Lower leg skin (tissue), 4 donors: Measurements from ENCODE around the gene SEPTIN11. TPM values are rescaled to one million over a fixed set of nuclear protein-coding genes. Genes with fewer than 3 reads are reported as not detected.
"Not testable (repeated sequence)": the region's sequence is repeated elsewhere in the genome, so short reads cannot be mapped to it uniquely, and the experiment has no call there.

Source experiments
- DNase-seq, 2 donors: peaks; one replicate each; pipeline ENCODE4 v3.0.0-alpha.2; 2019; ENCODE audit warnings: low spot score in 2 of 2
- H3K4me3 ChIP-seq: fragments of 200-600 bp; sonication (generic); 2 replicates; pipeline ENCODE4 v1.5.1; 2017; ENCODE audit warnings: mild to moderate bottlenecking, low read depth; ENCODE audit not compliant: poor library complexity, severe bottlenecking
- POLR2A ChIP-seq, 2 donors: fragments of 450-650 bp; IDR thresholded peaks; one replicate each; pipeline ENCODE4 v1.6.1; 2016 to 2017; ENCODE audit warnings: antibody characterized with exemption in 2 of 2, mild to moderate bottlenecking in 1 of 2, moderate library complexity in 1 of 2
- WGBS, 2 donors: methylation state at CpG; one replicate each; pipeline ENCODE4 v1.1.5; 2018; 5-methylcytosine and 5-hydroxymethylcytosine counted together
- intact Hi-C: fragments of 100-400 bp; cut with DNase I; formaldehyde crosslinking; loops from one replicate; pipeline ENCODE4 v1.15.0; 2023; ENCODE audit warnings: low total_unique reads
- total RNA-seq, 4 donors: library from RNA; depleted of rRNA; stranded (reverse); fragments of >200 nt; gene quantifications; one replicate each; pipeline ENCODE4 v1.1.0, GENCODE V29; 2016
- TF ChIP-seq, protein P1 (sequence below), 3 donors: fragments of 450-650 bp; IDR thresholded peaks; one replicate each; pipeline ENCODE4 v1.5.1; 2016; ENCODE audit warnings: antibody characterized with exemption in 3 of 3, mild to moderate bottlenecking in 3 of 3, moderate library complexity in 2 of 3

The SEPTIN11 gene
- total RNA-seq, 4 donors from 2014 or later, result 38.2 to 104 (median 44.9) TPM

DNA sequence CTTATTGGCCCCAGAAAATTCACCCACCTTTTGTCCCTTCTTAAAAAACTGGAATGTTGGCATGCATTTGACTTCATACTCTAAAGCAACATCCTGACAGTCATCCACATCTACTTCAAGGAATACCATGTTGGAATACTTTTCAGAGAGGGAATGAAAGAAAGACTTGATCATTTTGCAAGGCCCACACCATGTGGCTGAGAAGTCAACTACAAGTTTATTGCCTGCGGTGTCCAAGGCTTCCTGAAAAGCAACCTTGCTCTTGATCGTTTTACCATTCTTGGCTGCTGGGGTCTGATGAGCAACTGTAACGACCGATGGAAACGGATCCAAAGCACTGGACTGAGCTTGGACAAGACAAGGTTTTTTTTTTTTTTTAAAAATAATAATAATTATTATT, 9.3 kb downstream of the SEPTIN11 start:
- intact Hi-C loops, result no loop called here
- no peak for DNase-seq
- 94 to 95% methylated on average over 5 of the region's 5 CpGs for WGBS, 2 donors
- no peak overlapping the region for H3K4me3 ChIP-seq
- TF ChIP-seq, protein P1, sequence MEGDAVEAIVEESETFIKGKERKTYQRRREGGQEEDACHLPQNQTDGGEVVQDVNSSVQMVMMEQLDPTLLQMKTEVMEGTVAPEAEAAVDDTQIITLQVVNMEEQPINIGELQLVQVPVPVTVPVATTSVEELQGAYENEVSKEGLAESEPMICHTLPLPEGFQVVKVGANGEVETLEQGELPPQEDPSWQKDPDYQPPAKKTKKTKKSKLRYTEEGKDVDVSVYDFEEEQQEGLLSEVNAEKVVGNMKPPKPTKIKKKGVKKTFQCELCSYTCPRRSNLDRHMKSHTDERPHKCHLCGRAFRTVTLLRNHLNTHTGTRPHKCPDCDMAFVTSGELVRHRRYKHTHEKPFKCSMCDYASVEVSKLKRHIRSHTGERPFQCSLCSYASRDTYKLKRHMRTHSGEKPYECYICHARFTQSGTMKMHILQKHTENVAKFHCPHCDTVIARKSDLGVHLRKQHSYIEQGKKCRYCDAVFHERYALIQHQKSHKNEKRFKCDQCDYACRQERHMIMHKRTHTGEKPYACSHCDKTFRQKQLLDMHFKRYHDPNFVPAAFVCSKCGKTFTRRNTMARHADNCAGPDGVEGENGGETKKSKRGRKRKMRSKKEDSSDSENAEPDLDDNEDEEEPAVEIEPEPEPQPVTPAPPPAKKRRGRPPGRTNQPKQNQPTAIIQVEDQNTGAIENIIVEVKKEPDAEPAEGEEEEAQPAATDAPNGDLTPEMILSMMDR (IDR thresholded peaks at IDR 0.05), result no peak
- TF ChIP-seq POLR2A (IDR thresholded peaks at IDR 0.05), result no peak

DNA sequence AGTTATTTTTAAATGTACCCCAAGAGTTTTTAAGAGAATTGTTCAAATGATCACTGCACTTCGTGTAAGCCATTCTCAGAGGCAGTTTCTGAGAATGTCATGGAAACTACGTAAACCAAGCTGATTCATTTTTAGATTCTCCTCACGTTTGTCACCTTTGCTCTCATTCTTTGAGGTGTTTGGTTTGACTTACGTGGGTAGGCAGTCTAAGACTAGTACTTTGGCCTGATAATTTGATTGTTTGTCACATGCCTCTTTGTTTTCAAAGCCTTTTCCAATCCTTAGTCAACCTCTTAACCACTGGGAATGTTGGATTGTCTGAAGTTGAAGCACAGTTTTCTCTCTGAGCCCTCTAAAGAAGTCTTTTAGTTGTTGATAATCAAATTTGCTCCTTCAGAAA, 10.5 kb downstream of the SEPTIN11 start:
- 89 to 90% methylated on average over 4 of the region's 4 CpGs for WGBS, 2 donors

DNA sequence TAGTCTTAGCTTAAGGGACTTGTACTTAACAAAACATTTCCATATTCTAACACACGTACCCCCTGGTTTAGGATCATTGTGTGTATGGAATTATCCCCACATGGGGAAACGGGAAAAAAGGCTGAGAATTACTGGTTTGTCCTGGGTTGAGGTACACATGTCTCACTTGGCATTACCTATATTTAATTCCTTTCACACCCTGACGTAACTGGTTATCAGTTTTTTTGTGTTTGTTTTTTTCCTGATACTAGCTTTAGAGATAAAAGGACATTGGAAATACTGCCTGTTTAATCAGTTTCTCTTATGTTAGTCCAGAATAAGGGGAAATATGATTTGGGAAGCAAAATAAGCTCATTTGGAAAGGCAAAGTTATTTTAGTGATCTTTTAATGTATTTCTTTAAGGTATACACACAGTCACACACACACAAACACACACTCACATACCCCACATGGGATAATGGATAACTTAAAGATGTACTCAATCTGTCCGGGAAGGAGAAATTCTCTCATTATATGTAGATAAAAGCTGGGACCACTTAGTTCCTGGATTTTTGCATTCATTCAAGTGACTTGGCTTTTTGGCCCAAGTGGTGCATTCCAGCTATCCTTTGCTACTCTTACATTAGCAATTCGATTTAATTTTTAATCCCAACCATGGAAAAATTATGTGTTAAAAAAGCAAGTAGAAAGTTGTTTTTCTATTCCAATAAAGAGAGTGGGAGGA, 13.0 kb downstream of the SEPTIN11 start:
- no peak for DNase-seq
- TF ChIP-seq, protein P1 (IDR thresholded peaks at IDR 0.05), result no peak
- no peak for TF ChIP-seq POLR2A (IDR thresholded peaks at IDR 0.05)
- 73 to 78% methylated on average over 5 of the region's 5 CpGs for WGBS, 2 donors
- intact Hi-C loops, result no loop called here
- H3K4me3 ChIP-seq, result no peak overlapping the region

More for the DNA sequence above, 10.5 kb downstream of the SEPTIN11 start:
- no peak overlapping the region for H3K4me3 ChIP-seq
- TF ChIP-seq, protein P1 (IDR thresholded peaks at IDR 0.05), result no peak
- TF ChIP-seq POLR2A (IDR thresholded peaks at IDR 0.05), result no peak
- intact Hi-C loops, result no loop called here
- DNase-seq, result no peak

DNA sequence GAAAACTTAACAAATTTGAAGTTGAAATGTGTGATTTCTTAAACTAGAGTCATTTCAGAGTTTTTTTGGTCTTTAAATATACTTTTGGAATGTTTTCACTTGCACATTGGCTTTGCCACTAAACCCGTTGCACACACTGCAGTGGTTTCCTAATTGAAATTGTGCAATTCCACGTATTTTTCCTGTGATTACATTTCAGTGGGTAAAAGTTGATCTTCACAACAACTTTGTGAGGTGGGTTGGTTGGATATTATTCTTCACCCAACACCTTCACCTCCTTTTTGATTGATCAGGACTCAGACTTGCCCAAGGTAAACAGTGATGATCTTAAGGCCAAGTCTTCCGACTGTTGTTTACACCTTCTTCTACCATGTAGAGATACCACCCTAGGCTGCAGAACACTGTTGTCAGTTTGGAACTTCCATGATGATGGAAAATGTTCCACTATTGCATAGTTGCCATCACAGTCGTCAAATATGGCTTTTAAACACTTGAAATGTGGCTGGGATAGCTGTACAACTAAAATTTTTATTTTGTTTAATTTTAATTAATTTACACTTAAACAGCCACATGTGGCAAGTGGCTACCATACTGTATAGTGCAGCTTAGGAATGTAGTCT, 13.7 kb downstream of the SEPTIN11 start:
- 67 to 75% methylated on average over 4 of the region's 4 CpGs for WGBS, 2 donors
- intact Hi-C loops, result no loop called here
- DNase-seq, result no peak
- no peak overlapping the region for H3K4me3 ChIP-seq
- no peak for TF ChIP-seq POLR2A (IDR thresholded peaks at IDR 0.05)
- TF ChIP-seq, protein P1 (IDR thresholded peaks at IDR 0.05), result no peak

DNA sequence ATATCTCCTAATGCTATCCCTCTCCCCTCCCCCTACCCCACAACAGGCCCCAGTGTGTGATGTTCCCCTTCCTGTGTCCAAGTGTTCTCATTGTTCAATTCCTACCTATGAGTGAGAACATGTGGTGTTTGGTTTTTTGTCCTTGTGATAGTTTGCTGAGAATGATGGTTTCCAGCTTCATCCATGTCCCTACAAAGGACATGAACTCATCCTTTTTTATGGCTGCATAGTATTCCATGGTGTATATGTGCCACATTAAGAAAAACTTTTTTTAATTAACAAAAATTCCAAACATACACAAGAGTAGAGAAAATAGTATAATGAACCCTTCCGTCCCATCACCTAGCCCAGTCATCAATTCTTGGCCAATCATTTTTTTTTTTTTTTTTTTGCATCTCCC, 14.4 kb downstream of the SEPTIN11 start:
- 96 to 100% methylated on average over 1 of the region's 1 CpG for WGBS, 2 donors
- intact Hi-C loops, DNase-seq, H3K4me3 ChIP-seq: not testable (repeated sequence)

DNA sequence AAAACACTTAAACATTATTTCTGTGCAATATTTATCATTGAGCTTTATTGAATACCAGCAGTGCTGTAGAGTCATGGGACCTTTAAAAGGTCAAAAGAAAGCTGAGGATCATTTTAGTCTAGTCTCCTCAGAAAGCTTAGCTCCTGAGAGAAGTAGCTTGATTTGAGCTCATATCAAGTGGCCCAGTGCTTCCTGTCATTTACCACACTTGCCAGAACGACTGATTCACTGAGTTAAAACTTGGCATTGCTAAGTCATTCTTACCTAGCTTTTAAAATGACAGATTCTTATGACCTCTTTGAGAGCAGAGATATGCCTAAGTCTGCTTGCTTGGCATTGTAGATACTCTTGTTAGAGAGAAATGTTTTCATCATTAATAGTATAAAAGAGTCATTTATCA, 15.2 kb downstream of the SEPTIN11 start:
- no peak for DNase-seq
- WGBS, 2 donors, result 19 to 33% methylated on average over 1 of the region's 1 CpG
- TF ChIP-seq POLR2A (IDR thresholded peaks at IDR 0.05), result no peak
- TF ChIP-seq, protein P1 (IDR thresholded peaks at IDR 0.05), result no peak
- H3K4me3 ChIP-seq, result no peak overlapping the region
- intact Hi-C loops, result no loop called here
